GM10248 (cell line): ENCODE measurements around the gene PFN2.

Source experiments
- CTCF ChIA-PET: fragments of 300-600 bp; sonication (Branson Sonifier 250); formaldehyde crosslinking; extraction: SDS; loops from one replicate; lab custom pipeline; 2021; ENCODE audit warnings: antibody characterized with exemption; lab: Yijun Ruan, JAX
- POLR2A ChIA-PET: fragments of 350-650 bp; sonication (Branson Sonifier 250); formaldehyde crosslinking; extraction: SDS; loops from one replicate; lab custom pipeline; 2020; ENCODE audit warnings: antibody characterized with exemption; lab: Yijun Ruan, JAX
- DNase-seq: peaks from one replicate; pipeline ENCODE4 v3.0.0; 2012; ENCODE audit errors: extremely low spot score
- TF ChIP-seq, protein P1 (sequence below): IDR thresholded peaks from 2 replicates; pipeline ENCODE4 v1.5.1; 2012; ENCODE audit warnings: mild to moderate bottlenecking, low read depth; ENCODE audit errors: extremely low read depth, missing control alignments, control extremely low read depth

PFN2 gene

DNA sequence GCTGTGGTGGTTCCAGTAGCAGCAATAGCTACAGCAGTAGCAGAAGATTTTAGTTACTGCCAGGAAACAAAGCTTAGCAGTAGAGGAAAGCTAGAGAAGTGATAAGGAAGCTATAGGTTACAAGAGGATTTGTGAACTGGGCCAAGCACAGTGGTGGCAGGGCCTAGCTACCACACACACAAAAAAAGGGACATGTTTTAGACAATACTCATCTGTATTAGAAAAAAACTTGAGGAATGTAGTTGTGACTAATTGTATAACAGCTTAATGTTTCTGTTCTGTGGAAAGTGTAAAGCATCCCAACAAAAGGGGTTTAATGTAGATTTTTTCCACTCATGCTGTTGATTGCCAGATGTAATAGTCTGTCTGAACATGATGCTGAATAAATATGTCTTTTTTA lies 29.9 kb upstream of the PFN2 start:
- TF ChIP-seq, protein P1, sequence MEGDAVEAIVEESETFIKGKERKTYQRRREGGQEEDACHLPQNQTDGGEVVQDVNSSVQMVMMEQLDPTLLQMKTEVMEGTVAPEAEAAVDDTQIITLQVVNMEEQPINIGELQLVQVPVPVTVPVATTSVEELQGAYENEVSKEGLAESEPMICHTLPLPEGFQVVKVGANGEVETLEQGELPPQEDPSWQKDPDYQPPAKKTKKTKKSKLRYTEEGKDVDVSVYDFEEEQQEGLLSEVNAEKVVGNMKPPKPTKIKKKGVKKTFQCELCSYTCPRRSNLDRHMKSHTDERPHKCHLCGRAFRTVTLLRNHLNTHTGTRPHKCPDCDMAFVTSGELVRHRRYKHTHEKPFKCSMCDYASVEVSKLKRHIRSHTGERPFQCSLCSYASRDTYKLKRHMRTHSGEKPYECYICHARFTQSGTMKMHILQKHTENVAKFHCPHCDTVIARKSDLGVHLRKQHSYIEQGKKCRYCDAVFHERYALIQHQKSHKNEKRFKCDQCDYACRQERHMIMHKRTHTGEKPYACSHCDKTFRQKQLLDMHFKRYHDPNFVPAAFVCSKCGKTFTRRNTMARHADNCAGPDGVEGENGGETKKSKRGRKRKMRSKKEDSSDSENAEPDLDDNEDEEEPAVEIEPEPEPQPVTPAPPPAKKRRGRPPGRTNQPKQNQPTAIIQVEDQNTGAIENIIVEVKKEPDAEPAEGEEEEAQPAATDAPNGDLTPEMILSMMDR, result no peak
- ChIA-PET CTCF (interaction anchor here (2.0 kb wide), 1 partner anchor 13 kb away, joined by 5 read pairs; no protein-coding TSS in a partner anchor), POLR2A (no interaction called here)
- DNase-seq, result no peak

DNA sequence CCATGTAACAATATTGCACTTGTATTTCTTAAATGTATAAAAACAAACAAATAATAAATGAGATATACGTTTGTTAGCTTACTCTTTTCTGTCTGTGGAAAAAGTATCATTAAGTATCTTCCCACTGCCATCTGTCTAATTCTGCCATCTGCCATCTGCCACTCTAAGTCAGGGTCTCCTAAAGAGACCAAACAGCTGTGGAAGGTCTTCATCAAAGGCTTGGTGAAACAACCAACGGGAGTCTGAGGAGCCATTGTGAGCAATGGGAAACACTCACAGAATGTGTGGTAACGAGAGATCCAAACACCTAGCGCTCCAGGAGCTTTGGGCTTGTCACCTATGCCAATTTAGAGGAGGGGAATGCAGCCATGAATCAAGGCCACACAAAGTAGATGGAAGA lies 28.7 kb upstream of the PFN2 start:
- CTCF ChIA-PET, result interaction anchor here (2.0 kb wide), 1 partner anchor 12 kb away, joined by 5 read pairs; no protein-coding TSS in a partner anchor
- TF ChIP-seq, protein P1, result no peak
- DNase-seq, result no peak
- POLR2A ChIA-PET, result no interaction called here

DNA sequence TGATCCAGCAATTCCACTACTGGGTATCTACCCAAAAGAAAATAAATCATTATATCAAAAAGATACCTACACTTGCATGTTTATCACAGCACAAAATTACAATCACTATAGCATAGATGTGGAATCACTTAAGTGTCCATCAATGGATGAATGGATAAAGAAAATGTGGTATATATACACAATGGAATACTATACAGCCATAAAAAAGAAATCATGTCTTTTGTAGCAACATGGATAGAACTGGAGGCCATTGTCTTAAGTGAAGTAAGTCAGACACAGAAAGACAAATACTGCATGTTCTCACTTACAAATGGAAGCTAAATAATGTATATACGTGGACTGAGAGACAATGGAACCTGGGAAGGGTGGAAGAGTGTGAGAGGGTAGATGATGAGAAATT lies 28.3 kb upstream of the PFN2 start:
- ChIA-PET CTCF (no interaction called here), POLR2A (no interaction called here)
- DNase-seq, result no peak
- TF ChIP-seq, protein P1, result no peak

DNA sequence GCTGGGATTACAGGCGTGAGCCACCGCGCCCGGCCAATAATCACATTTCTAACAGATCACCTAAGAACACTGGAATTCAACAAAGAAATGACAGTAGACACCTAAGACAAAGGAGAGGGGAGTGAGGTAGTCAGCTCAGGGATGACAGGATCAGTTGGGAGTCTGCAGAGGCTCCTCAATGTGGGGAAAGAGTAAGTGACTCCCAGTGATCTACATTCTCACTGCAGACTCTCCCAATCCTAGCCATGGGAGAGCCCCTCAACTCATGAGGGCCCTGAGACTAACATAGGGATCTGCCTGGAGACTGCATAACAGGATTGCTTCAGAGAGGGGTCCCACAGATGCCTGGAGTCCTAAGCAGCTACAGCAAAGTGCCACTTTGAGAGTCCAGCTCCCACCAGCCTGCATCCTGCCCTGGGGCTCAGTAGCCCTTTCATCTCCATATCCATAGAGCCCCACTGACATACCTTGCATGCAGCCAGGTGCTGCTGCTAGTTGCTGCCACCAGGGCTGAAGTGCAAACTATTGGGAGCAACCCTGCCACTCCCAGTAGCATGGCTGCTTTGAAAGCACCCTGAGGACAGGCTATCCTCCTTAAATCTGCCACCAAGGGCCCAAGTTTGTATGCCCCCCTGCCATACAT lies 21.8 kb upstream of the PFN2 start:
- ChIA-PET CTCF (no interaction called here), POLR2A (no interaction called here)
- TF ChIP-seq, protein P1, result no peak
- DNase-seq, result no peak

DNA sequence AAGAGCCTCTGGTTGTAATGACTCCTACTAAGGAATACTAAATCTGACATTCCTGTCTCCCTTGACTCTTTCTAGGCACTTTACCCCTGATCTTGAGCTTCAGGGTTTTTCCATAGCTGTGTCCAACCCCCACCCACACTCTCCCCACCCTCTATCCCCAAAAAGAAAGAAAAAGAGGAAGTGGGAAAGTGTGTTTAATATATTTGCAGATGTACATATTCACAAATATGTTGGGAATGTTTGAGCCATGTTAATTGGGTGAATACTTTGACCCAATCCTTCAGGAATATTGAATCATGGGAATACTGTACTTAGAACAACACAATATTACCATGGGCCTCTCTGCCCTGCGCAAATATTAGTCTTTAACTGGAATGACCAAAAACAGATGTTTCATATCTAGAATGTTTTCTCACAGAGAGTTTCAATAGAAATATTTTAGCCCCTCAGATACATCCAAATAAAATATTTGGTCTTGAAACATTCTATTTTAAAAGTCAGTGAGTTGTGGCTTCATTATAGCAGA lies 19.8 kb upstream of the PFN2 start:
- ChIA-PET CTCF (no interaction called here), POLR2A (no interaction called here)
- TF ChIP-seq, protein P1, result no peak
- no peak for DNase-seq

DNA sequence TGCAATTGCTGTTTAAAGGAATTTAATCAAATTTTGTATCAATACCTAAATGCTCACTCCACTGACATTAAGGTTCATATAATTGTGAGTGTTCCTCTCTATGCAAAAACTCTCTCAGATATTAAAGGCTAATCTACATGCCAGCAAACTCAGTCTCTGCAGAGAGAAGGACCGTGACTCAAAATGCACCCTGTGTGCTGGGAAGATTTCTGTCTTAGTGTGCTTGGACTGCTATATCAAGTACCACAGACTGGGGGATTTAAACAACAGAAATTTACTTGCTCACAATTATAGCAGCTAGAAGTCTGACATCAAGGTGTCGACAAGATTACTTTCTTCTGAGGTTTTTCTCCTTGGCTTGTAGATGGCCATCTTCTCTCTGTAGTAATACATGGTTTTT lies 18.6 kb upstream of the PFN2 start:
- DNase-seq, result no peak
- ChIA-PET POLR2A (no interaction called here), CTCF (interaction anchor here (1.1 kb wide), 1 partner anchor 23 kb away, joined by 3 read pairs; no protein-coding TSS in a partner anchor)
- TF ChIP-seq, protein P1, result no peak
